ENCODE results near the gene HOXD4. TPM values are rescaled to one million over a fixed set of nuclear protein-coding genes. Genes with fewer than 3 reads are reported as not detected.

The HOXD4 gene
- total and polyA plus RNA-seq, 7 donors: 0.60 to 8.0 (median 3.8) TPM; not detected in 1

DNA sequence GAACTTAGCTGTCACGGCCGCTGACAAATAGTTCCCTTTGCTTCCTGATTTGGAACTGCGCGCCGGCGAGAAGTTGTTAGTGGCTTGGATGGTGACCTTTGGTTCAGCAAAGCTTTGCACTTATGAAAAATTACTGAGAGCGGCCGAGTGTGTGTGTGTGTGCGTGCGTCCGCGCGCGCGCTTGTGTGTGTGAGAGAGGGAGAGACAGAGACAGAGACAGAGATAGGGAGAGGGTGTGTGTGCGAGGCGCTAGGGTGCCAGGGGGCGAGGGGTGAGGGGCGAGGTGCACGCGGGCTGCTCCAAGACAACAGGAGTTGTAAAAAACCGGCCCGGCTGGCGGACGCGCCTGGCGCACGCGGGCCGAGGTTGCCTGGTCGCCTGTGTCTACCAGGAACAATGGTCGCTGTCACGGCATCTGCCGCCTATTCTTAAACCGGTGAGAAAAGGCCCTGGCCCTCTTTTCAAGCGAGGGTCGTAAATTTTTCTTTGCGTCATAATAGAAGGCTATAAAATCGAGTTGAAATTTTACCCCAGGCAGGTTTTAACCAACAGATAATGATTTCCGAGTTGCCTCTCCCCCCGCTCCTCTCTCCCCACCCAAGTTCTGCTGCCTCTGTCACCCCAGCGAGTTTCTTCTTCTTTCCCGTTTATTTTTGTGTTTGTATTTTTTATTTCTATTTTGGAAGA is 6.3 kb downstream of the HOXD4 start:
- peak overlapping the region; percentile 19 to 32 (median 24) for H3K4me3 ChIP-seq
- intact Hi-C loops (cut with DNase I): no loop called here
- H3K36me3 ChIP-seq: peaks cover 0 to 6% (median 0%) of the 10 kb centered on the region in 4 donors
- 9 to 18% methylated on average over 43 of the region's 43 CpGs for WGBS, 2 donors
- no peak for DNase-seq
- H3K27me3 ChIP-seq: peaks cover 56 to 99% (median 92%) of the 10 kb centered on the region in 3 donors
- H3K9me3 ChIP-seq: no peaks in the 10 kb centered on the region
- H3K27ac ChIP-seq: no peak overlapping the region
- TF ChIP-seq POLR2A (IDR thresholded peaks at IDR 0.05) (no peak), POLR2AphosphoS5 (IDR thresholded peaks at IDR 0.05) (no peak), EP300 (IDR thresholded peaks at IDR 0.05) (no peak)
- TF ChIP-seq, protein P1, sequence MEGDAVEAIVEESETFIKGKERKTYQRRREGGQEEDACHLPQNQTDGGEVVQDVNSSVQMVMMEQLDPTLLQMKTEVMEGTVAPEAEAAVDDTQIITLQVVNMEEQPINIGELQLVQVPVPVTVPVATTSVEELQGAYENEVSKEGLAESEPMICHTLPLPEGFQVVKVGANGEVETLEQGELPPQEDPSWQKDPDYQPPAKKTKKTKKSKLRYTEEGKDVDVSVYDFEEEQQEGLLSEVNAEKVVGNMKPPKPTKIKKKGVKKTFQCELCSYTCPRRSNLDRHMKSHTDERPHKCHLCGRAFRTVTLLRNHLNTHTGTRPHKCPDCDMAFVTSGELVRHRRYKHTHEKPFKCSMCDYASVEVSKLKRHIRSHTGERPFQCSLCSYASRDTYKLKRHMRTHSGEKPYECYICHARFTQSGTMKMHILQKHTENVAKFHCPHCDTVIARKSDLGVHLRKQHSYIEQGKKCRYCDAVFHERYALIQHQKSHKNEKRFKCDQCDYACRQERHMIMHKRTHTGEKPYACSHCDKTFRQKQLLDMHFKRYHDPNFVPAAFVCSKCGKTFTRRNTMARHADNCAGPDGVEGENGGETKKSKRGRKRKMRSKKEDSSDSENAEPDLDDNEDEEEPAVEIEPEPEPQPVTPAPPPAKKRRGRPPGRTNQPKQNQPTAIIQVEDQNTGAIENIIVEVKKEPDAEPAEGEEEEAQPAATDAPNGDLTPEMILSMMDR (IDR thresholded peaks at IDR 0.05): no peak
- peaks cover 0 to 44% (median 35%) of the 10 kb centered on the region in 4 donors for H3K4me1 ChIP-seq

DNA sequence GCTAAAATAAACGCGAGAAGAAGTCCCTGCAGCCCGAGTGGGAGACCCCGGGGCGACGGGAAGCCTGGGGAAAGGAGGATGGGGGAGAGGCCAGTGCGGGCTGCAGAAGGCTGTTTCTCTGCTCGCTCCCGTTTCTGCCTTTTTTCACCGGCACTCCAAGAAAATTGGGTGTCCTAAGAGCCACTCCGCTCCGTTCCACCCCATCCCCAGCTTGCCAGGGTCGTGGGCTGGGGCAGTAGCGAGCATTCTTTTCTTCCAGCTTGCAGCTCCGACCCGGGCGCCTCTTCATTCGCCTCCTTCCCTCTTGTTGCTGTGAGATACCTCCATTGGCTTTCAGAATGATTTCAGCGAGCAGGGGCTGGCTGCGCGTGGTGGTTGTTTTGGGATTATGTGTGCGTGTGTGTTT is 6.8 kb downstream of the HOXD4 start:
- no peak for DNase-seq
- H3K27ac ChIP-seq: no peak overlapping the region
- H3K27me3 ChIP-seq: peaks cover 62 to 99% (median 93%) of the 10 kb centered on the region in 3 donors
- TF ChIP-seq POLR2AphosphoS5 (IDR thresholded peaks at IDR 0.05) (no peak), EP300 (IDR thresholded peaks at IDR 0.05) (no peak), POLR2A (IDR thresholded peaks at IDR 0.05) (no peak)
- TF ChIP-seq, protein P1 (IDR thresholded peaks at IDR 0.05): no peak
- peaks cover 0 to 44% (median 38%) of the 10 kb centered on the region in 4 donors for H3K4me1 ChIP-seq
- peak overlapping the region in 1 of 4 donors; percentile 24 for H3K4me3 ChIP-seq
- no peaks in the 10 kb centered on the region for H3K9me3 ChIP-seq
- intact Hi-C loops (cut with DNase I): no loop called here
- 13 to 22% methylated on average over 22 of the region's 22 CpGs for WGBS, 2 donors
- peaks cover 0 to under 1% (median 0%) of the 10 kb centered on the region in 4 donors for H3K36me3 ChIP-seq

DNA sequence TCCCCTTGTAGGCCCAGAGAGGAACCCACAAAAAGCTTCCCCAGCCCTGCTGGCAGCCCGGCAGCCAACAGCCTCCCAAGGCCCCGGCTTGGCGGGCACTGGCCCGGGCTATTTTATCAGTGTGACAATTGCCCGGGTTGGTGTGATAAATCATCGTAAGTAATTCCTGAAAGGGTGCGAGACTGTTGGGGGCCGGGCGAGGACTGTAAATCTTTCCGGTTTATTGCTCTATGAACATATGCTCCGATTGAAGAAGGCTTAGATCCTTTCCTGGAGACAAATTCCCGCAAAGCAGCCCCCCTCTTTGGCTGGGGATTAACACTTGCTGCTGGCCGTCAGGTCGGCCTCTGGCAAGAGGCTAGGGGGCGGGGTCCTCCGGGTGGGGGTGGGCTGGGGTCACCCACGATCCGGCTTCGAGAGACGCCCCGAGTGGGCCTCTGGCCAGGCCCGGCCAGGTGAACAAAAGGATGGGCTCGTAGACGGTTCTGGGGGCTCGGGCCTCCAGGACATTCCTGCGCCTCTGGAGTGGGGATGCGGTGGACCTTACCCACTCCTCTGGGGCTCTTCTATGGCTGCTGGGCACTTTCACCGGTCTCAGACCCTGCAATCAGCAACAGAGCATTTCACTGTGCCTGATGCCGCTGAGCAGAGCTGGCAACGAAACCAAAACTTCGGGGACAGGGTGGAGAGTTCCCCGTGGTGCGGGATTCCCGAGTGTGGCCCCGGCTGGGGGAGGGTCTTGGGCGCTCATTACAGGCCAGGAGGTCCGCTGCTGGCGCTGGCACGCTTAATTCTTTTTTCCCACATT is 7.7 kb downstream of the HOXD4 start:
- H3K27ac ChIP-seq: no peak overlapping the region
- H3K9me3 ChIP-seq: no peaks in the 10 kb centered on the region
- TF ChIP-seq POLR2A (IDR thresholded peaks at IDR 0.05): no peak
- no peak for TF ChIP-seq EP300 (IDR thresholded peaks at IDR 0.05)
- TF ChIP-seq, protein P1 (IDR thresholded peaks at IDR 0.05): no peak
- TF ChIP-seq POLR2AphosphoS5 (IDR thresholded peaks at IDR 0.05): no peak
- H3K4me3 ChIP-seq: no peak overlapping the region
- DNase-seq: no peak
- WGBS, 2 donors: 22 to 36% methylated on average over 39 of the region's 39 CpGs
- H3K4me1 ChIP-seq: peaks cover 0 to 44% (median 38%) of the 10 kb centered on the region in 4 donors
- no peaks in the 10 kb centered on the region for H3K36me3 ChIP-seq
- intact Hi-C loops (cut with DNase I): no loop called here
- H3K27me3 ChIP-seq: peaks cover 69 to 100% (median 95%) of the 10 kb centered on the region in 3 donors

DNA sequence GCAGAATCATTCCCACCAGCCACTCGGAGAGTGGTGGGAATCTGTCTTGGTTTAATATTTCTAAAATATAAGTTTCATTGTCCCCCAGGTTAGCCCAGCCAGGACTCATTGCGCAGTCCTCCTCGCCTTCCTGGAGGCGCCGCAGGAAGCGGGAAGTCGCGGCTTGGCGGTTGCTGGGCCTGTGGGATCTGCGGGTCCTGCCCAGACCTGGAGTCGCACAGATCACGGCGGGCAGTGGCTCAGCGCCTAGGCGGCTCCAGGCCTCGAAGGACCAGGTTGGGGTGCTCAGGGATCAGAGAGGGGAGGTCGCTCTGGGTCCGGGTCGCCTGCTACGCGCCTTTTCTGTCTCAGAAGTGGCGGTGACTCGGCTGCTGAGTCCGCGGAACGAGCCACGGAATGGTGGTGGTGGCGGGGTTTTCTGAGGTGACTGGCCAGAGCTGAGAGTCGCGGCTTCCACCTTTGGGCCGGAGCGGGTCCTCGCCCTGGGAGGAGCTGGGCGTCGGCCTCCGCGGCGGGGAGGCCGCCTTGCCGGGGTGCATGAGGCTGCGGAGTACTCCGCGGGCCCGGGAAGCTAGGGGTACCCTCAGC is 8.4 kb downstream of the HOXD4 start:
- Histone ChIP-seq H3K27me3 (peaks cover 75 to 100% (median 98%) of the 10 kb centered on the region in 3 donors), H3K4me3 (peak overlapping the region in 3 of 4 donors; percentile 0 to 28 (median 25)), H3K36me3 (no peaks in the 10 kb centered on the region), H3K4me1 (peaks cover 0 to 48% (median 42%) of the 10 kb centered on the region in 4 donors), H3K9me3 (no peaks in the 10 kb centered on the region), H3K27ac (no peak overlapping the region)
- no peak for TF ChIP-seq POLR2AphosphoS5 (IDR thresholded peaks at IDR 0.05)
- TF ChIP-seq POLR2A (IDR thresholded peaks at IDR 0.05): no peak
- TF ChIP-seq EP300 (IDR thresholded peaks at IDR 0.05): no peak
- TF ChIP-seq, protein P1 (IDR thresholded peaks at IDR 0.05): no peak
- no peak for DNase-seq
- 34 to 79% methylated on average over 44 of the region's 44 CpGs for WGBS, 2 donors
- intact Hi-C loops (cut with DNase I): loop anchor here (5.0 kb wide), 1 partner anchor 113 kb away; no protein-coding TSS in a partner anchor

Data from sigmoid colon (tissue), 7 donors.